Caco-2 (cell line): ENCODE measurements around the gene TFAP2E. TPM values are rescaled to one million over a fixed set of nuclear protein-coding genes. Genes with fewer than 3 reads are reported as not detected.

Source experiments
- Bru-seq: library from RNA; stranded (reverse); fragments of 400-500 nt; gene quantifications from one replicate; lab custom pipeline; 2021; lab: Mats Ljungman, UMichigan
- BruChase-seq, 2 experiments: library from RNA; stranded (reverse); fragments of 400-500 nt; gene quantifications; one replicate each; lab custom pipeline; 2021; lab: Mats Ljungman, UMichigan
- BruUV-seq: library from RNA; stranded (reverse); fragments of 400-500 nt; replicated peaks from 2 replicates; lab custom pipeline; 2021; lab: Mats Ljungman, UMichigan
- CTCF ChIA-PET: fragments of 300-600 bp; sonication (Branson Sonifier 250); formaldehyde crosslinking; loops from one replicate; lab custom pipeline; 2022; ENCODE audit warnings: antibody characterized with exemption; lab: Charles Lee
- POLR2A ChIA-PET: fragments of 300-600 bp; sonication (Branson Sonifier 250); formaldehyde crosslinking; loops from one replicate; lab custom pipeline; 2022; ENCODE audit warnings: antibody characterized with exemption; lab: Charles Lee
- DNase-seq, 2 experiments: peaks; one replicate each; pipeline versions ENCODE4 v3.0.0 to v3.0.0-alpha.2; 2020 to 2022
- H3K27me3 ChIP-seq: replicated peaks from 2 replicates; pipeline ENCODE4 v1.6.0; 2011; ENCODE audit warnings: low read length; ENCODE audit not compliant: control insufficient read depth, insufficient read depth
- H3K36me3 ChIP-seq: 2 replicates; pipeline ENCODE4 v1.5.1; 2011; ENCODE audit warnings: low read length; ENCODE audit not compliant: control insufficient read depth, insufficient read depth
- H3K4me1 ChIP-seq: fragments of 250-450 bp; sonication (Bioruptor Pico); 2 replicates; pipeline ENCODE4 v1.5.1; 2020; ENCODE audit warnings: mild to moderate bottlenecking
- H3K4me3 ChIP-seq: 2 replicates; pipeline ENCODE4 v1.5.1; 2011; ENCODE audit warnings: low read depth, mild to moderate bottlenecking, control low read depth, low read length
- H3K9me3 ChIP-seq: fragments of 250-450 bp; sonication (Bioruptor Pico); 2 replicates; pipeline ENCODE4 v1.5.1; 2020; ENCODE audit warnings: mild to moderate bottlenecking, moderate library complexity
- H3K27ac Mint-ChIP-seq: one replicate; pipeline ENCODE4 v1.8.0; 2022; ENCODE audit warnings: mixed read lengths; ENCODE audit not compliant: unreplicated experiment
- H3K27me3 Mint-ChIP-seq: one replicate; pipeline ENCODE4 v1.8.0; 2022; ENCODE audit warnings: mixed read lengths; ENCODE audit not compliant: insufficient read depth, unreplicated experiment
- H3K36me3 Mint-ChIP-seq: one replicate; pipeline ENCODE4 v1.8.0; 2022; ENCODE audit warnings: mild to moderate bottlenecking, mixed read lengths; ENCODE audit not compliant: insufficient read depth, unreplicated experiment
- H3K4me1 Mint-ChIP-seq: one replicate; pipeline ENCODE4 v1.8.0; 2022; ENCODE audit warnings: low read depth, mixed read lengths; ENCODE audit not compliant: unreplicated experiment
- H3K4me3 Mint-ChIP-seq: one replicate; pipeline ENCODE4 v1.8.0; 2022; ENCODE audit warnings: mild to moderate bottlenecking, moderate library complexity, mixed read lengths; ENCODE audit not compliant: unreplicated experiment
- H3K9me3 Mint-ChIP-seq: one replicate; pipeline ENCODE4 v1.8.0; 2022; ENCODE audit warnings: mixed read lengths; ENCODE audit not compliant: unreplicated experiment
- intact Hi-C: fragments of 100-400 bp; cut with micrococcal nuclease; formaldehyde crosslinking; loops from one replicate; pipeline ENCODE4 v1.10.0; 2022; ENCODE audit not compliant: unreplicated experiment
- long read RNA-seq: library from polyadenylated mRNA; stranded (forward); transcript quantifications from one replicate; pipeline ENCODE4 v2.0.0, GENCODE V29; 2022
- total RNA-seq: library from RNA; stranded (reverse); gene quantifications from 2 replicates; pipeline ENCODE4 v1.2.3, GENCODE V29; 2022
- TF ChIP-seq, protein P1 (sequence below), 2 experiments: fragments of 200-600 bp in 1 of 2; IDR thresholded peaks; 1 replicate in 1 of 2; 2 replicates in 1 of 2; pipeline versions ENCODE4 v1.5.1 to v1.8.0; 2011 to 2022; ENCODE audit warnings: antibody characterized with exemption in 1 of 2, control low read depth in 1 of 2, inconsistent platforms in 1 of 2, low read depth in 1 of 2, low read length in 1 of 2, mild to moderate bottlenecking in 1 of 2, moderate library complexity in 1 of 2; ENCODE audit not compliant: insufficient read depth in 1 of 2, severe bottlenecking in 1 of 2, unreplicated experiment in 1 of 2

TFAP2E gene
- total RNA-seq (3.4 and 3.5 TPM in 2 replicates), Bru-seq, nascent RNA (percentile 47 among the genes with signal in this experiment), BruChase-seq, experiment 1, labeled RNA remaining after a 2-hour chase (percentile 53 among the genes with signal in this experiment), BruChase-seq, experiment 2, labeled RNA remaining after a 6-hour chase (percentile 49 among the genes with signal in this experiment)
- long read RNA-seq, partial matches to known transcripts: 0 of 1 reads
- long read RNA-seq, other reads (novel, unspliced or antisense): 1 of 1 reads

DNA sequence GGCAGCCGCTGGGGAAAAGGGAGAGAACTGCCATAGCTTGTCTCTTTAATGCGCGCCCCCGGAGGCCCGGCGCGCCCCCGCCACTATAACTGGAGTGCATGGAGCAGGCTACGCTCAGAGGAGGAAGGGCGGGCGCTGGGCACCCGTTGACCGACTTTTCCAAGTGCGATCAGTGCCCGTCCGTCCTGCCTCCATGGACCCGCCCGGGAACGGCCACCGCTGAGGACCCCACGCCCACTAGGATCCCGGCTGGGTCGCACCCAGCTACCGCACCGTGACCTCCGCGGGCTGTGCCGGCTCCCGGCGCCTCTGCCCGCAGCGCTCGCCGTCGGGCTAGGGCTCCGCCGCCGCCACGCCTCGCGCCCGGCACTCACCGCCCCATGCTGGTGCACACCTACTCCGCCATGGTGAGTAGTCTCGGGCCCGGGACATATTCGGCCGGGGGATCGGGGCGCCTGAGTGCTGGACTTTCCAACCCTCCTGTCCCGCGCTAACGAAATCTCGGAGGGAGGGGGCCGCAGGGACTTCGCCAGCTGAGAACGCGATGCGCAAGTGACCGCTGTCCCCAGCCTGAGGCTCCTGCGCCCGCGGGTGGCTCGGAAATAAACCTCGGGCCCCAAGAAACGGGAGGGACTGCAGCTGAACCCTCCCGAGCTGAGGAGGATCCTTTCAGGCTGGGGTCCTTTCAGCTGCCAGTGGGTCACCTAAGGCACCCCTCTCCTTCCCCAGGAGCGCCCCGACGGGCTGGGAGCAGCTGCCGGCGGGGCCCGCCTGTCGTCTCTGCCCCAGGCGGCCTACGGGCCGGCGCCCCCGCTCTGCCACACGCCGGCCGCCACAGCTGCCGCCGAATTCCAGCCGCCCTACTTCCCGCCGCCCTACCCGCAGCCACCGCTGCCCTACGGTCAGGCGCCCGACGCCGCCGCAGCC lies at the start of gene TFAP2E:
Gene TFAP2E (plus strand): TSS at position 117 of the 927 bp plus-strand sequence. CDS start 264 bp downstream, at position 381.
- intact Hi-C loops: no loop called here
- H3K27me3 Mint-ChIP-seq: no peaks in the 10 kb centered on the region
- Histone ChIP-seq H3K36me3 (no peaks in the 10 kb centered on the region), H3K4me1 (peaks cover 32% of the 10 kb centered on the region), H3K9me3 (no peaks in the 10 kb centered on the region), H3K4me3 (peak within 1 kb of the TSS; percentile 46), H3K27me3 (no peaks in the 10 kb centered on the region)
- no peak within 1 kb of the TSS for H3K27ac Mint-ChIP-seq
- no peaks in the 10 kb centered on the region for H3K9me3 Mint-ChIP-seq
- peak in 1 of 2 experiments; percentile 47 for DNase-seq
- CTCF ChIA-PET: interaction anchor here (0.6 kb wide), 2 partner anchors 9 to 329 kb away, joined by 5 to 7 read pairs; no protein-coding TSS in a partner anchor
- peak within 1 kb of the TSS; percentile 51 for H3K4me3 Mint-ChIP-seq
- no TSS peak for BruUV-seq
- H3K36me3 Mint-ChIP-seq: peaks cover 11% of the 10 kb centered on the region
- peaks cover 19% of the 10 kb centered on the region for H3K4me1 Mint-ChIP-seq
- POLR2A ChIA-PET: no interaction called here
- TF ChIP-seq, protein P1, sequence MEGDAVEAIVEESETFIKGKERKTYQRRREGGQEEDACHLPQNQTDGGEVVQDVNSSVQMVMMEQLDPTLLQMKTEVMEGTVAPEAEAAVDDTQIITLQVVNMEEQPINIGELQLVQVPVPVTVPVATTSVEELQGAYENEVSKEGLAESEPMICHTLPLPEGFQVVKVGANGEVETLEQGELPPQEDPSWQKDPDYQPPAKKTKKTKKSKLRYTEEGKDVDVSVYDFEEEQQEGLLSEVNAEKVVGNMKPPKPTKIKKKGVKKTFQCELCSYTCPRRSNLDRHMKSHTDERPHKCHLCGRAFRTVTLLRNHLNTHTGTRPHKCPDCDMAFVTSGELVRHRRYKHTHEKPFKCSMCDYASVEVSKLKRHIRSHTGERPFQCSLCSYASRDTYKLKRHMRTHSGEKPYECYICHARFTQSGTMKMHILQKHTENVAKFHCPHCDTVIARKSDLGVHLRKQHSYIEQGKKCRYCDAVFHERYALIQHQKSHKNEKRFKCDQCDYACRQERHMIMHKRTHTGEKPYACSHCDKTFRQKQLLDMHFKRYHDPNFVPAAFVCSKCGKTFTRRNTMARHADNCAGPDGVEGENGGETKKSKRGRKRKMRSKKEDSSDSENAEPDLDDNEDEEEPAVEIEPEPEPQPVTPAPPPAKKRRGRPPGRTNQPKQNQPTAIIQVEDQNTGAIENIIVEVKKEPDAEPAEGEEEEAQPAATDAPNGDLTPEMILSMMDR (IDR thresholded peaks at IDR 0.05; ENCODE audit: insufficient read depth in 1 of 2, low read depth in 1 of 2, low read length in 1 of 2, severe bottlenecking in 1 of 2, unreplicated experiment in 1 of 2): no peak

DNA sequence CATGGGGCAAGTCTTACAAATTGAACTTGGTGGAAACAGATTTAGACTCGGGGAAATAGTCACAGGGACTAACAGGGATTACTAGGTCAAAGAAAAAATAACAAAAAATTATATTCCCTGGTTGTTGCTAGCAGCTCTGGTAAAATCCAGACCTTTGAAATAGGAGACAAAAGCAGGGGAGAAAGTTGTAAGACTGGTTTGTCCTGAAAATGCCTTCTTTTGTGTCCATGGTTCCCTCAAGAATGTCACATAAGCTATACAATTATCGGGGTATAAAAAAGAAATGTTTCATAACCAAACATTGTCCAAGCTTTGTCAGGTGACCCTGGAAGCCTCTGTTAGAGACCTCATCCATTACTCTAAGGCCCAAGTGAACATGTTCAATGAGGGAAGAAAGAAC lies 49.0 kb upstream of the TFAP2E start:
- H3K36me3 ChIP-seq: no peaks in the 10 kb centered on the region

More for the DNA sequence above, 49.0 kb upstream of the TFAP2E start:
- Histone ChIP-seq H3K9me3 (no peaks in the 10 kb centered on the region), H3K4me3 (no peak overlapping the region), H3K27me3 (no peaks in the 10 kb centered on the region), H3K4me1 (peaks cover 9% of the 10 kb centered on the region)
- peak overlapping the region; percentile 13 for H3K4me3 Mint-ChIP-seq
- peaks cover 20% of the 10 kb centered on the region for H3K36me3 Mint-ChIP-seq
- intact Hi-C loops: no loop called here
- BruUV-seq: no TSS peak
- H3K27ac Mint-ChIP-seq: peak overlapping the region; percentile 36
- peaks cover 31% of the 10 kb centered on the region for H3K4me1 Mint-ChIP-seq
- POLR2A ChIA-PET: no interaction called here
- H3K9me3 Mint-ChIP-seq: peaks cover 27% of the 10 kb centered on the region
- H3K27me3 Mint-ChIP-seq: no peaks in the 10 kb centered on the region
- TF ChIP-seq, protein P1 (IDR thresholded peaks at IDR 0.05; ENCODE audit: insufficient read depth in 1 of 2, low read depth in 1 of 2, low read length in 1 of 2, severe bottlenecking in 1 of 2, unreplicated experiment in 1 of 2): no peak
- CTCF ChIA-PET: no interaction called here
- DNase-seq: peak in 1 of 2 experiments; percentile 34
